ENCODE results near the gene TBL1XR1. TPM values are rescaled to one million over a fixed set of nuclear protein-coding genes. Genes with fewer than 3 reads are reported as not detected.

Gene TBL1XR1
- total and polyA plus RNA-seq, 2 of the 4 experiments (the other 2 are of a cell fraction), result 25.2 to 170 TPM

GRCh38 chr3:176994891-176995781 lies 202.1 kb downstream of the TBL1XR1 start:
- Histone ChIP-seq H3K9me1 (ENCODE audit: insufficient read depth, low read length) (no peaks in the 10 kb centered on the region), H3K36me3 (ENCODE audit: control insufficient read depth, insufficient read depth, low read length) (no peaks in the 10 kb centered on the region), H3K56ac (ENCODE audit: extremely low read depth, insufficient read depth, low read length) (no peak overlapping the region), H3K4me2 (ENCODE audit: low read depth, low read length) (no peak overlapping the region), H4K8ac (ENCODE audit: low read depth in 2 of 2, low read length in 2 of 2) (no peak overlapping the region), H2AFZ (replicated peaks; ENCODE audit: low read length, poor library complexity) (no peak overlapping the region), H4K20me1 (ENCODE audit: insufficient read depth, low read length) (no peaks in the 10 kb centered on the region), H3K23ac (ENCODE audit: low read depth, low read length) (no peak overlapping the region), H3K79me1 (ENCODE audit: low read depth in 1 of 2, low read length in 2 of 2) (no peaks in the 10 kb centered on the region), H3K4ac (ENCODE audit: low read depth, low read length) (no peak overlapping the region), H2AK5ac (ENCODE audit: low read depth, low read length) (no peak overlapping the region), H3K4me1 (ENCODE audit: control insufficient read depth, insufficient read depth, low read length) (no peaks in the 10 kb centered on the region), H4K5ac (ENCODE audit: low read depth, low read length) (no peak overlapping the region), H2BK5ac (ENCODE audit: low read depth, low read length, poor library complexity, severe bottlenecking) (no peak overlapping the region), H3K27me3 (ENCODE audit: control insufficient read depth, insufficient read depth, low read length) (no peaks in the 10 kb centered on the region), H2BK15ac (ENCODE audit: low read depth, low read length) (no peak overlapping the region), H3K9me3 (ENCODE audit: control insufficient read depth, insufficient read depth, low read length) (peaks cover 3% of the 10 kb centered on the region; the same call in 1 of the 2 replicates), H3K14ac (replicated peaks; ENCODE audit: low read depth, low read length) (no peak overlapping the region), H3K18ac (ENCODE audit: low read depth, low read length) (no peak overlapping the region), H3K4me3 (ENCODE audit: insufficient read depth, low read depth, low read length) (no peak overlapping the region), H2AK9ac (replicated peaks; ENCODE audit: low read depth, low read length, poor library complexity) (no peak overlapping the region), H4K91ac (ENCODE audit: insufficient read depth, low read depth, low read length) (no peak overlapping the region), H2BK120ac (ENCODE audit: low read depth, low read length) (no peak overlapping the region), H3K9ac (ENCODE audit: low read depth, low read length) (no peak overlapping the region), H2BK20ac (ENCODE audit: low read depth, low read length) (no peak overlapping the region), H3K27ac (ENCODE audit: insufficient read depth, low read length) (no peak overlapping the region)
- ChIA-PET CTCF (interaction anchor here (0.5 kb wide), 1 partner anchor 47 kb away, joined by 4 read pairs; no protein-coding TSS in a partner anchor), POLR2A (ENCODE audit: unreplicated experiment) (no interaction called here)
- ATAC-seq (ENCODE audit: low read depth) (no peak), DNase-seq (no peak)
- TF ChIP-seq FOS (IDR thresholded peaks at IDR 0.05; ENCODE audit: low read depth, low read length) (no peak), RAD21 (IDR thresholded peaks at IDR 0.05; ENCODE audit: low read length) (no peak), SMC3 (IDR thresholded peaks at IDR 0.05; ENCODE audit: low read depth, low read length) (no peak), CEBPB (IDR thresholded peaks at IDR 0.05; ENCODE audit: low read depth, low read length) (no peak), CHD1 (IDR thresholded peaks at IDR 0.05; ENCODE audit: low read depth, low read length) (no peak)
- WGBS, 2 experiments (ENCODE audit: extremely low coverage in 2 of 2, insufficient read length in 1 of 2), result no CpG with 5 or more reads among the region's 4 CpGs
- dilution Hi-C loops (cut with HindIII; ENCODE audit: low sequenced_read_pairs, unreplicated experiment), result no loop called here
- intact Hi-C loops (cut with micrococcal nuclease), result no loop called here
- in situ Hi-C loops (cut with MboI; ENCODE audit: low sequenced_read_pairs), result no loop called here
- BruUV-seq (replicated peaks), result no TSS peak

All from IMR-90 (cell line).